ENCODE results near the gene POLD4.
A peak's percentile ranks its signal among the peaks of the same experiment; 100 is the strongest.

POLD4 gene

DNA sequence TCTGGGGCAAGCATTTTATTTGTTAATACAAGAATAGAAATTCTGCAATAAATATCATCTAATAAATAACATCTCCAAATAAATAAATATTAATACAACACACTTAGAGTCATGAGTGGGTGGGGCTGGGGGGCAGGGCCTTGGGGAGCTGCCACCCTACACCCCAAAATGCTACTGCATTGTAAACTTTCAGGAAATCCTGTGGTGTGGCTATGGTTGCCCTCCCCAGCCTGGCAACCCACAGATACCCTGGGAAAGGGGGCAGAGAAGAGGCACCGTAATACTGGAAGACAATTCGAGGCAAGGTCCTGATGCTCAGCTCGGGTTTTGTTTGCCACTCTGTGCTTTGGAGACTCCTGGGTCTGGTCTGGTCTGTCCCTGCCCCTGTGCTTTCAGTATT is 10.8 kb upstream of the POLD4 start:
- TF ChIP-seq, protein P1, sequence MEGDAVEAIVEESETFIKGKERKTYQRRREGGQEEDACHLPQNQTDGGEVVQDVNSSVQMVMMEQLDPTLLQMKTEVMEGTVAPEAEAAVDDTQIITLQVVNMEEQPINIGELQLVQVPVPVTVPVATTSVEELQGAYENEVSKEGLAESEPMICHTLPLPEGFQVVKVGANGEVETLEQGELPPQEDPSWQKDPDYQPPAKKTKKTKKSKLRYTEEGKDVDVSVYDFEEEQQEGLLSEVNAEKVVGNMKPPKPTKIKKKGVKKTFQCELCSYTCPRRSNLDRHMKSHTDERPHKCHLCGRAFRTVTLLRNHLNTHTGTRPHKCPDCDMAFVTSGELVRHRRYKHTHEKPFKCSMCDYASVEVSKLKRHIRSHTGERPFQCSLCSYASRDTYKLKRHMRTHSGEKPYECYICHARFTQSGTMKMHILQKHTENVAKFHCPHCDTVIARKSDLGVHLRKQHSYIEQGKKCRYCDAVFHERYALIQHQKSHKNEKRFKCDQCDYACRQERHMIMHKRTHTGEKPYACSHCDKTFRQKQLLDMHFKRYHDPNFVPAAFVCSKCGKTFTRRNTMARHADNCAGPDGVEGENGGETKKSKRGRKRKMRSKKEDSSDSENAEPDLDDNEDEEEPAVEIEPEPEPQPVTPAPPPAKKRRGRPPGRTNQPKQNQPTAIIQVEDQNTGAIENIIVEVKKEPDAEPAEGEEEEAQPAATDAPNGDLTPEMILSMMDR (IDR thresholded peaks at IDR 0.05; ENCODE audit: low read depth, low read length, missing control alignments), result no peak
- no peak overlapping the region for H3K4me3 ChIP-seq (ENCODE audit: low read depth, low read length)
- H3K27ac ChIP-seq, result no peak overlapping the region
- DNase-seq, result no peak
- in situ Hi-C loops (cut with HindIII; ENCODE audit: low pct_ligation_motif_present, low sequenced_read_pairs), result no loop called here
- H3K27me3 ChIP-seq (replicated peaks), result no peaks in the 10 kb centered on the region
- peaks cover 22% of the 10 kb centered on the region for H3K36me3 ChIP-seq (replicated peaks)

DNA sequence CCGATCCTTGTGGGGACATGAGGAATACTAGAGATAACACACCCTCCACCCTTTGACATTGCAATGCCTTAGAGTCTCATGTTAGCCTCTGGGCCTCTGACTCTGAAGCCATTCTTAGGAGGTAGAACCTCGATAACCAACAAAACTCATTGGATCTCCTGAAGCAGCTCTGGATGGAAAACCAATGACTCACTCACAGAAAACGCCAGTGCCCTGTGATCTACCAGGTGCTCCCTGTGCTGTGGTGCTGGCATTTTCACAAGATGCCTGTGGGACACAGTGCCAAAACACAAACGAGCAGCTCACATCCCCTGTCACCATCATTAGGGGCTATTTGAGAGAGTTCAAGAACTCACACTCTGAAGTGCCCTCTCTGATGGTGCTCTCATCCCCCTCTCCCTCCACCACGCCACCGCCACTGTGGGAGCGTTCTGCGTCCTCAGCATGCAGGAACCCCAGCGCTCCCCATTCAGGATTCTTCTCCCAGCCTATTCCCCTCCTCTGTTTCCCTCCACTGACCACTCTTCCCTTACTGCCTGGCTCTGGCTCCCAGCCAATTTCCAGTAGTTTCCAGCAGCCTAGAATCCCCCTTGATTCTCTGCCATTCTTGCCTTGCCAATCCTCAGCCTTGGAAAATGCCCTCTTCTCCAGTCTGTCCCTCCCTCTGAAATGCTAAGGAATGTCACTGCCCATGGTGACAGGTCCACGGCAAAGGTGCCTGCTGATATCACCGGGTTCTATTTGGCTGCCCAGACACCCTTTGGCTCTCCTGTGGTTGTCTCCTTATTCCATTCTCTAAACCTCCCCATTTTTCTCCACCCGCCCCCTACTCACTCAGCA is 4.7 kb upstream of the POLD4 start:
- no peaks in the 10 kb centered on the region for H3K27me3 ChIP-seq (replicated peaks)
- H3K4me3 ChIP-seq (ENCODE audit: low read depth, low read length), result no peak overlapping the region
- peaks cover 5% of the 10 kb centered on the region for H3K36me3 ChIP-seq (replicated peaks)
- no peak for DNase-seq
- TF ChIP-seq, protein P1 (IDR thresholded peaks at IDR 0.05; ENCODE audit: low read depth, low read length, missing control alignments), result no peak
- no peak overlapping the region for H3K27ac ChIP-seq
- in situ Hi-C loops (cut with HindIII; ENCODE audit: low pct_ligation_motif_present, low sequenced_read_pairs), result no loop called here

DNA sequence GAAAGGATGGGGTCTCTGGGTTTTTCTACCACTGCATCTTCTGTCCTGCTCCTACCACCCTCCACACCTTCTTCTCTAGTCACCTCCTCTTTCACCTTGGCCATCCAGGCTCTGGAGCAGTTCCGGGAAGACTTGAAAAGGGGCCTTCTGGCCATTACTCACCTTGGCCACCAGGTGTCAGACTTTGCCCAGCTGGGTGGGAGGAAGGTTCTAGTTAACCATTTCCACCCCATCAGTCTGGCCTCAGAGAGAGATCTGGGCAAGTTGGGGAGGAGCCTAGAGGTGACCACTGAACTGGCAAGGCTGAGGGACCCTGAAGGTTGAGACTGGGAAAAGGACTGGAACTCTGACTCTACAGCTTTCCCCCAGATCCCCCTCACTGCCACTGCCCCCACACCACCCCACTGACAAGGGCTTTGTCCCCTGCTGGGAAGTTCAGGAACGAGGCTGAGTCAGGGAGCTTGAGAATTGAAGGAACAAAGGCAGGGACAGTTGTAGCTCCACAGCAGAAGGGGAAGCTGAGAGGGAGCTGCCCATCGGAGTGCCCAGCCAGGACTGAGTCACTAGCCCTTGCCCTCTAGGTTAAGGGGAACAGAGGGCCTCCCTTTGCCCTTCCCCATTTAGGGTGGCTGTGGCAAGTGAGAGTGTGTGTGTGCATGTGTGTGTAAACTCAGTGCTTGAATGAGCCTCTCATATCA is 3.7 kb upstream of the POLD4 start:
- DNase-seq, result no peak
- H3K4me3 ChIP-seq (ENCODE audit: low read depth, low read length), result no peak overlapping the region

DNA sequence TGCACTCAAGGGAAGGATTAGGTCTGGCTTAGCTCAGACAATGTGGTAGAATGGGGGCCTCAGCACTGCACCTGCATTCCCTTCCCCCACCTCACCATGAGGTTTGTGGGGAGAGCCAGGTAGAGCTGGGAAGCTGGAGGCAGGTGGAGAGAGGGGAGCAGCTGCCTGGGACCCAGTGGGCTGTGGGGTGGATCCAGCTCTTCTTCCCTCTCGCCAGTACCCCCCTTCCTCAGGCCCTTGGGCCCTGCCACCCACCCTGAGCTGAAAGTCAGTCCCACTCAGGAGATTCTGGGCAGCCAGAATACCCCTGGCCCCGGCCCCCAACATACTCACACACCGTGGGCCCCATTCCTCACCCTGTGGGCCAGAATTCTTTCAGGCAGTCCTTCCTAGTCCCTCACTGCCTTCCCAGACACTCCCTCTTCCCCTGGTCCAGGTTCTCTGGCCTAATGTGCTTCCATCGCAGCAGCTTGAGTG is 3.1 kb upstream of the POLD4 start:
- in situ Hi-C loops (cut with HindIII; ENCODE audit: low pct_ligation_motif_present, low sequenced_read_pairs), result no loop called here
- peak overlapping the region; percentile 97 for H3K27ac ChIP-seq
- no peaks in the 10 kb centered on the region for H3K27me3 ChIP-seq (replicated peaks)
- TF ChIP-seq, protein P1 (IDR thresholded peaks at IDR 0.05; ENCODE audit: low read depth, low read length, missing control alignments), result no peak
- H3K36me3 ChIP-seq (replicated peaks), result no peaks in the 10 kb centered on the region
- no peak for DNase-seq
- no peak overlapping the region for H3K4me3 ChIP-seq (ENCODE audit: low read depth, low read length)

More for the DNA sequence above, 3.7 kb upstream of the POLD4 start:
- H3K36me3 ChIP-seq (replicated peaks), result no peaks in the 10 kb centered on the region
- peak overlapping the region; percentile 97 for H3K27ac ChIP-seq
- H3K27me3 ChIP-seq (replicated peaks), result no peaks in the 10 kb centered on the region
- in situ Hi-C loops (cut with HindIII; ENCODE audit: low pct_ligation_motif_present, low sequenced_read_pairs), result no loop called here
- TF ChIP-seq, protein P1 (IDR thresholded peaks at IDR 0.05; ENCODE audit: low read depth, low read length, missing control alignments), result peak; percentile 96

DNA sequence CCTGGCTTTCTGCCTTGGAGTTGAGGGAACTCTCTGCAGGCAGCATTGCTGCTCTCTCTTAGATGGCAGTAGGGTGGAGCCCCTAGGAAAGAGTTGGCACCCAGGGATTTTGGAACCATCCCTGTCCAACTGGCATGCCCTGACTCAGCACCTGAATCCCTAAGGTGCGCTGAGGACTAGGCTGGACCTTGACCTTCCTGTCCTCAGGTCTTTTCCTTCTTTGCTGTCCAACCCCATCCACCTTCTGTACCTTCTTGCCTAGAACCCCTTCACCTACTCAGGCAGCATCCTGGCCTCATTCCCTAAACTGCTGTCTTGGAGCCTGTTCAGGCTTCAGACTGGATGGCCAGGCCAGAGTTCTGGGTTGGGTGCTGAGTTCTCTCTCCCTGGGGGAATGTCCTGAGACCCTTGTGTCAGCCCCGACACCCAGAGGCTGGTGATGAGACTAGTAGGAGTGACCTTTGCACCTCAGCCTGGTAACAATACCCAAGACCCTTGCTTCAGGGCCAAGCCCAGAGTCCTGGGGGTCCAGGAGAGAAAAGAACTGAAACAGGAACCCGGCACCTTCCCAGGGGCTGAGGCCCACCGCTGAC is 2.5 kb upstream of the POLD4 start:
- no peak for DNase-seq
- peak overlapping the region; percentile 97 for H3K27ac ChIP-seq
- no peak overlapping the region for H3K4me3 ChIP-seq (ENCODE audit: low read depth, low read length)
- no peaks in the 10 kb centered on the region for H3K36me3 ChIP-seq (replicated peaks)
- TF ChIP-seq, protein P1 (IDR thresholded peaks at IDR 0.05; ENCODE audit: low read depth, low read length, missing control alignments), result no peak
- H3K27me3 ChIP-seq (replicated peaks), result no peaks in the 10 kb centered on the region
- in situ Hi-C loops (cut with HindIII; ENCODE audit: low pct_ligation_motif_present, low sequenced_read_pairs), result no loop called here

All from brain microvascular endothelial cell (primary cell).